HL-60/S4 (cell line): ENCODE measurements around the gene CILP2.

ENCODE experiments used
- in situ Hi-C: fragments of 300-500 bp; cut with MboI; formaldehyde crosslinking; loops from 2 replicates; pipeline ENCODE4 v1.14.3; 2022; ENCODE audit warnings: low sequenced_read_pairs

CILP2 gene

GRCh38 chr19:19504754-19505668 is 33.1 kb upstream of the CILP2 start:
- in situ Hi-C loops = no loop called here

DNA sequence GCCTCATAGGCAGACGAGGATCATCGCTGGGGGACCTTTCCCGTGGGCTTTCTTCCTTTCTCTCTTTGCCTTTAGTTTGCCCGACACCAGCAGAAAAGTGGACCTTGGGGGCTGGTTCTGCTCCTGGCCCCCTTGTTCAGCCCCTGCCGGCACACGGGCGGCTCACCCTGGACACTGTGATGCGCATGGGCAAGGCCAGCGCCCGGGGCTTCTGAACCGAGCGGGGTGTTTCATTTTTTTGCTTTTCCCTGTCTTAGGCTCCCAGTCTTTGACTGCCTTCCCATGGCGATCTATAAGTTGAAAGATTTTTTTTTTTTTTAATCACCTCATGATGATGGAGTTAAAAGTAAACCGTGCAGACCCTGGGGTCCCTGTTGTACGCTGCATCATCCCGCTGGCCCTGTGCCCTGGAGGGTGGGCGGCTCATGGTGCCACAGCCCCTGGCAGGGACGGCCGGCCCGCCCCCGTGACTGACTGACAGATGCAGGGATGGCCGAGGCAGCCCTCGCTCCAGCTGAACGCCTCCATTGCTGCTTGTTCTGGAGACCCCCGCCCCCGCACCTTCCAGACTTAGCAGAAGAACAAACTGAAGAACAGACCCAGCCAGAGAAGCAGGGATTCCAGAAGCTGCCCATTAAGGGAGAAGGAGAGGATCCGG is 32.3 kb upstream of the CILP2 start:
- in situ Hi-C loops = no loop called here

DNA sequence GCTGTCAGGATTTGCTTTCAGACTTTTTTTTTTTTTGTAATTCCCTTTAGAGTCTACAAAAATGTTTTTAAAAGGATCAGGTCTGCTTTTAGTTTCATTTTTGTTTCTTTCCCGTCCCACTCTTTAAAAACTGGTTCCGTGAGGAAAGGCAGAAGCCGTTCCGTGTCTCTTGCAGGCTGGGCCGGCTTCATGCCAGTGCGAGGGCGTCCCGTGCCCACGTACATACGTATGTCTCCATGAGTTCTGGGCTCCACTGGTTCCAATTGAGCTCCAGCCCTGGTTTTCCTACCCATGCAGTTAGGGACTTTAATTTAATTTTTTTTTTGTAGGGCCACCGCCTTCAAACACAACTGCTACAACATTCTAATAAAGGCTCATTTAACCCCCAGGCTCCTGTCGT is 31.5 kb upstream of the CILP2 start:
- in situ Hi-C loops = no loop called here

DNA sequence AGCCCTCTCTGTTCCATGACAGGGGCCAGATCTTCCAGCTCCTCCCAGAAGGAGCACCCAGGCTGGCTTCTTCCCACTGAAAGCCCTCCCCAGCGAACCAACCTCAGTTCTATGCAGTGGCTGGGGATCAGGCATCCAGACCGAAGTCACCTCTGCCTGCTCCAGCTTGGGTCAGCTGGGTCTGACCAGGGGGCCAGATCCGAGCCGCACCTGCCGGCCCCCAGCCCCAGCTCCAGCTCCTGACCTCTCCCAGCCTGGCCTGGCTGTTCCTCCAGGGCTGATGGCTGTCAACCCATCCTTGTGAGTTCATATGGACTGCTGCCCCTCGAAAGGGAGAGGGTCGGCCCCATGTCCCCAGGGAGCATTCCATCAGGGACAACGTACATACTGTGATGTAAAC is 30.7 kb upstream of the CILP2 start:
- in situ Hi-C loops = no loop called here

GRCh38 chr19:19508217-19508616 is 29.8 kb upstream of the CILP2 start:
- in situ Hi-C loops = no loop called here

DNA sequence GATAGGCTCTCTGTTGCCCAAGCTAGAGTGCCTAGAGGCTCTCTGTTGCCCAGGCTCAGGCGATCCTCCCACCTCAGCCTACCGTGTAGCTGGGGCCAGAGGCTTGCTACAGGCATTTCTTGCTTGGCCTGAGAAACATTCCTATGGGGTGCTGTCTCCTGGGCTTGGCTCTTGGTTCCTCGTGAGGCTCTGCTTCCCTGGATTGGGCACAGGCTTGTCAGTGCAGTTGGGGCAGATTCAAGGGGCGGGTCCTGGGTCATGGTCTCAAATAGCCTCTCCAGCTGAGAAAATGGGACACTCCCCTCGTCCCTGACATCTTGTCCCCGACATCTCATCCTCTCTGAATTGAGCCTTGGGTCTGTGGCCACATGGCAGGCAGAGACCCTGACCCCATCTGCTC is 27.6 kb upstream of the CILP2 start:
- in situ Hi-C loops = no loop called here

- in situ Hi-C loops = no loop called here
Measured at GRCh38 chr19:19513682-19514081, 24.4 kb upstream of the CILP2 start.

GRCh38 chr19:19514215-19514657 is 23.8 kb upstream of the CILP2 start:
- in situ Hi-C loops = no loop called here

- in situ Hi-C loops = no loop called here
Measured at GRCh38 chr19:19514881-19515641, 23.0 kb upstream of the CILP2 start, which contains the start of gene TSSK6. Gene TSSK6, minus strand, starts transcription at chr19:19515548. Its CDS starts 121 bp downstream, at chr19:19515427.

DNA sequence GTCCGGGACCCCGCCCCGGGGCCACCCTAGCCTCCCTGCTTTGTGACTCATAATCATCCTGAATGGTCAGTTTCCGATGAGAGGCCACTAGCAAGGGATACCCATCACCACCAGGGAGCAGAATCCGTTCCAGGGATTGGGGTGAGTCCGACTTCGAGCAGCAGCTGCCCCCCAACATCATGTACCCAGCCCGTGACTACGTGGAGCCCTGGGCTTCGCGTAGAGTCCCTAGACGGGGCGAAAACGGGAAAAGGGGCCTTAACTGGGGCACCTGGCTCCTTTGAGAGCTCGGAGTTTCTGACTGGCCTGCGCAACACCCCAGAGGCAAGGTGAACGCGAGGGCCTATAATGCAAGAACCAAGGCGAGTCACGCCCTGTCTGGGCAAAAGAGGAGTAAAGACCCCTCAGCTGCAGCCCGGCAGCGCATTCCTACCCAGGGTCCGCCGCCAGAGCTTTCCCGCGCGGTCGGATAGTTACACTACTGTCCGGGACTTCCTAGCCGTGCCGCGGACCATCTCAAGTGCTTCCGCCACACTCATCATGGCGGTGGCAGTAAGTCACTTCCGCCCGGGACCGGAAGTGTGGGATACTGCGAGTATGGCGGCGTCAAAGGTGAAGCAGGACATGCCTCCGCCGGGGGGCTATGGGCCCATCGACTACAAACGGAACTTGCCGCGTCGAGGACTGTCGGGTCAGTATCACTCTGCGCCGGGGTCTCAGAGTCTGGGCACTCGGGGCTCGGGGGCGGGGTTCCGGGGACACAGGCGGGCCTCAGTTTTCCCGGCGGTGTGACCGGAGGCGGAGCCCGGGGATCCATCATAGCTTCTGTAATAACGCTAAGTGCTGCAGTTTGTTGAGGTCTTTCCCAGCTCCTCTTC is 22.2 kb upstream of the CILP2 start, which contains the start of gene NDUFA13:
Gene NDUFA13, plus strand, starts transcription at position 584 of the 878 bp plus-strand sequence. Its CDS starts 14 bp downstream, at position 598.
- in situ Hi-C loops = no loop called here

DNA sequence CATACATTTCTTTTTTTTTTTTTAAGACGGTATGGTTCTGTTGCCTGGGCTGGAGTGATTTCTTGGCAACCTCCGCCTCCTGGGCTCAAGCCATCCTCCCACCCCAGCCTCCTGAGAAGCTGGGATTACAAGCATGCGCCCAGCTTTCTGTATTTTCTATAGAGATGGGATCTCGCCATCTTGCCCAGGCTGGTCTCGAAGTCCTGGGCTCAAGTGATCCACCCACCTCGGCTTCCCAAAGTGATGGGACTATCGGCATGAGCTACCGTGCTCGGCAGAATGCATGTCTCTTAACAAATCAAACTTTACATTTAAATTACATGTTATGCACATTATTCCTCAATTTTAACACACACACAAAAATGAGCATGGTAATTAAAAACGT is 20.8 kb upstream of the CILP2 start:
- in situ Hi-C loops = no loop called here

DNA sequence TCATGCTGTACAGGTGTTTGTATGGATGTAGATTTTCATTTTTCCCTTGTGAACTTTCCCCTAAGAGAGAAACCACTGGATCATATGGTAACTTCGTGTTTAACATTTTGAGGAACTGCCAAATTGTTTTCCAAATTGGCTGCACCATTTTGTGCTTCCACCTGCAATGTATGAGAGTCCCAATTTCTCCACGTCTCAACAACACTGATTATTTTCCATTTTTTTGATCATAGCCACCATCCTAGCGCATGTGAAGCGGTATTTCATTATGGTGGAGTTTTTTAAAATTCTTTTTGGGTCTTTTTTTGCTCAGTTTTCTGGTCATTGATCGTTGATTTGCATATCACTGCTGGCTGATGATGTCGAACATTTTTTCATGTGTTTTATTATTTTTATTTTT is 17.1 kb upstream of the CILP2 start:
- in situ Hi-C loops = loop anchor here (10.0 kb wide), 1 partner anchor 124 kb away; the partner anchor contains the start of gene GMIP

GRCh38 chr19:19523177-19523576 is 14.9 kb upstream of the CILP2 start:
- in situ Hi-C loops = loop anchor here (10.0 kb wide), 1 partner anchor 122 kb away; the partner anchor contains the start of gene GMIP

DNA sequence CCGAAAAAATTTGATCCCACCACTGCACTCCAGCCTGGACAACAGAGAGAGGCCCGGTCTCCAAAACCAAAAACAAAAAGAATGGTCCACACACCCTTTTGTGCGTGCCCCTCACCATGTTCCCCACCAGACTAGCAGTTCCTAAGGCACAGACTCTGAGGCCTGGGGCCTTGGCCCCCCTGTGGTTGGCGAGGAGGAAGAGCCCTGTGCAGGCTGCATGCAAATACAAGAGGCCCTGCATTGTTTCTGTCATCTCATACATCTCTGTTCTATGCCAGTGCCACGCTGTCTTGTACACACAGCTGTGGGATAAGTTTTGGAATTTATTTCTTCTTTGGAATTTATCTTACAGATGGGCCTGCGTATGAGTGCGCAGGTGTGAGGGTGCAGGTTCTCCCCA is 14.0 kb upstream of the CILP2 start:
- in situ Hi-C loops = loop anchor here (10.0 kb wide), 1 partner anchor 121 kb away; the partner anchor contains the start of gene GMIP

- in situ Hi-C loops = loop anchor here (10.0 to 25.0 kb wide), 3 partner anchors 119 to 737 kb away; partner anchors contain the start of gene GMIP
Measured at GRCh38 chr19:19525611-19526380, 12.3 kb upstream of the CILP2 start.

DNA sequence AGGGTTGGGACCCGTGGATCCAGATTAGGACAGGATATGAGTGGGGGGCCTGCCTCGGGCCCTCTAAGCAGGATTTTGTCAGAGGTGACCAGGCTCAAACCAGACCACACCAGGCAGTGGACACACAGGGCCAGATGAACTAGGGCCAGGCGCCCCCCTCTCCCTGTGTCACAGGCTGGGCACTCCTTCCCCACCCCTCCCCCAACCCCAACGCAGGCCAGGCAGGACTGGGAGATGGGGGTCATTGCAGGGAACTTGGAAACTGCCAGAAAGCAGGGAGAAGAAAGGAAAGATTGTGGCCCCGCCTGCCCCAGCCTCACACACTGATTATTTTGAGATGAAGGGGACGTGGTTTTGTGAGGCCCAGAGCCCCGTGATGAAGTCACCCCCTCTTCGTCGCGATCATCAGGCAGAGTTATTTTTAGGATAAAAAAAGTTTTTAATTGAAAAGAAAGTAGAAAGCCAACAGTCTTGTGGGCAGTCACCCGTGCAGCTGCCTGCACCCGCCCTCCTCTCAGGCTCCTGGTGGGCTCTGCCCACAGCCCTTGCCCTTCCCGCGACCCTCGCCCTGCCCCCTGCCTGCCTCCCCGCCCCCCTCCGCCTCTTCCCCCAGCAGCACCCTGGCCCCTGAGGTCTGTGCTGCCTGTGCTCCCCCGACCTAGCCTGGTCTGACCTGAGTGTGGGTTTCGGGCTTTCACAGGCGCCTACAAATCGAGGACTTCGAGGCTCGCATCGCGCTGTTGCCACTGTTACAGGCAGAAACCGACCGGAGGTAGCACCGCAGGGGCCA is 11.3 kb upstream of the CILP2 start:
- in situ Hi-C loops = loop anchor here (10.0 to 25.0 kb wide), 3 partner anchors 118 to 736 kb away; partner anchors contain the start of gene GMIP

DNA sequence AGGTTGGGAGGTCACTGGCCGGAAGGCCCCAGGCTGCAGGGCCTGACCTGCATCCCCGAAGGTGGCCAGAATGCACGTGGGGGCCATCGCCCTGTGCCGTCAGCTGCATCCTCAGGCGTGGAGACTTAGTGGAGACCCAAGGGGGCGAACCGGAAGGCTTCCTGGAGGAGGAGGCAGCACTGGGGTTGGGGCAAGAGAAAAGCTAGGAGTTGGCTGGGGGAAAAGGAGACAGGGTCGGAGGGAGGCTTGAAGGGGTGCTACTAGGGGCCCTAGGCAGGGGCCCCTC is 10.8 kb upstream of the CILP2 start:
- in situ Hi-C loops = loop anchor here (10.0 to 25.0 kb wide), 3 partner anchors 117 to 735 kb away; partner anchors contain the start of gene GMIP
